Endometrial microvascular endothelial cells (primary cell): ENCODE results near the gene SLC35F5. TPM values are rescaled to one million over a fixed set of nuclear protein-coding genes. Genes with fewer than 3 reads are reported as not detected.
"Not testable (repeated sequence)": the region's sequence is repeated elsewhere in the genome, so short reads cannot be mapped to it uniquely, and the experiment has no call there.

ENCODE experiments used
- in situ Hi-C: cut with HindIII; loops from 2 replicates; pipeline ENCODE4 v1.10.0; 2017; ENCODE audit warnings: low sequenced_read_pairs, low pct_unique_long_range_greater_than_20kb; ENCODE audit errors: inconsistent ontology term
- total RNA-seq: library from RNA; depleted of rRNA; stranded (reverse); fragments of >200 nt; gene quantifications from one replicate; pipeline ENCODE4 v1.2.3, GENCODE V29; 2015; ENCODE audit errors: inconsistent ontology term

SLC35F5 gene
- total RNA-seq, 1 donor from 2014 or later = 84.1 TPM

DNA sequence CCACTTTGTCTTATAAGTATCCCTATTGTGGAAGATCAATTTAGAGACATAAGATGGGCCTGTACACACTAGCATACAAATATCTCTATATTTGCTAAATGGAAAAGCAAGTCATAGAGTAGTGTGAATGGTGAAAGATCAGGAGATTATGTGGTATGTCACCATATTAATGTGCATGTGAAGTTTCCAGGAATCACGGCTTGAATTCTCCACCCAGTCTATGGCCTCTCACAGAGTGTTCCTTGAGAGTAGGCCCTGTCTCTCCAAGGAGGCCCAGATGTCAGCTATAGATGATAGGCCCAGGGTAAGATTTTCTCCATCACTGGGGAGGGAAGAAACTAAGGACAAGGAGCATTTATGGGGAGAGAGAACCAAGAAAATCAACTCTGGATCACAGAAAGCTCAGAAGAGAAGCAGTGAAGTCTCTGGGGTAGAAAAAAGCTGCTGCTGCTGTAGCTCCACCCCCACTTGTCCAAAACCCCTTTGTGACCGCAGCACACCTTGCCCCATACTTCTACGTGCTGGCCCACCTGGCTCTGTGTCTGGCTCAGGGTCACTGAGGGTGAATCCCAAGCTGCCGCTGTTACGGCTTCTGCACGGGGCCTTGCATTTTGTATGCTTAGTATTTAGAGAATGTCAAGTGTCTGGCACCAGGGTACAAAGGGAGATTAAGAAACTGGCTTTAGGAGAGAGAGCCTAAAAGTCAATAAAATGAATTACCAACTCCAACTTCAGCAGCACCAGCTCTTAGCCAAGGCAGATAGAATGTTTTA lies 91.5 kb downstream of the SLC35F5 start:
- in situ Hi-C loops = not testable (repeated sequence)

DNA sequence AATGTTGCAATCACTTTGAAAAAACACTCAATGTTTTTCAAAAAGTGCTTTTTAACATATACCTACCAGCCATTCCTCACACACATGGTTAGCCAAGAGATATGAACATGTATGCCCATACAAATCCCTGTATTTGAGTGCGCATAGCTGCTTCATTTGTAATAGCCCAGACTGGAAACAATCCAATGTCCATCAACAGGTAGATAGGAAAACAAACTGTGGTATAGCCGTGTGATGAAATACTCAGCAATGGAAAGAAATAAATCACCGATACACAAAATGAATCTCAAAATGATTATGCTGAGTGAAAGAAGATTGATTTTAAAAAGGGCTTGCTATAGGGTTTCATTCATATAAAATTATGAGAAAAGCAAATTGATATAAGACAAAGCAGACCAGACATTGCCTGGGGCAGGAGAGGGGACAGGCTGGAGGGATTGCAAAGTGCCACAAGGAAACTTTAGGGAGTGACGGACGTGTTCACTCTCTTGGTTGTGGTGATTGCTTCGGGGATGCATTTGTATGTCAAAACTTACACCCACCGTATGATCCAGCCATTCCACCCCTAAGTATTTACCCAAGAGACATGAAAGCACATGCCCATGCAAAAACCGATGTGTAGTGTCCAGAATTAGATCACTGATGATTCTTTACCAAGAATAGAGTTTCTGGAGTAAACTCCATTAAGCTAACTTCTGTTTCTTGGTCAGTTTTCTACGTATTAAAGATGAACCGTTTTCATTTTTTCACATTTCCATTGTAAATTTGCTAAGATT lies 93.0 kb downstream of the SLC35F5 start:
- in situ Hi-C loops = not testable (repeated sequence)

Other genes with a start within 250 kb of the SLC35F5 start
- gene RABL2A, start 129.4 kb downstream of the SLC35F5 start, total RNA-seq = 0.28 TPM
- gene ACTR3, start 133.4 kb upstream of the SLC35F5 start, total RNA-seq = 468 TPM